Thyroid gland (tissue), 4 donors: ENCODE results near the gene VPS26B. TPM values are rescaled to one million over a fixed set of nuclear protein-coding genes. Genes with fewer than 3 reads are reported as not detected.

Experiments used
- DNase-seq, 2 donors: peaks; one replicate each; pipeline ENCODE4 v3.0.0-alpha.2; 2019
- H3K27ac ChIP-seq, 3 donors: fragments of 200-600 bp; sonication (generic); 1 replicate in 2 of 3; 2 replicates in 1 of 3; pipeline ENCODE4 v1.5.1; 2016 to 2019; ENCODE audit warnings: mild to moderate bottlenecking in 1 of 3, moderate library complexity in 1 of 3
- H3K27me3 ChIP-seq: fragments of 200-600 bp; sonication (generic); one replicate; pipeline ENCODE4 v1.5.1; 2019
- H3K36me3 ChIP-seq, 2 donors: fragments of 200-600 bp; sonication (generic); one replicate each; pipeline ENCODE4 v1.5.1; 2016 to 2019
- H3K4me1 ChIP-seq, 2 donors: fragments of 200-600 bp; sonication (generic); one replicate each; pipeline ENCODE4 v1.5.1; 2017 to 2019
- H3K4me3 ChIP-seq, 3 donors: fragments of 200-600 bp; sonication (generic); replicated peaks in 1 of 3; 1 replicate in 2 of 3; 2 replicates in 1 of 3; pipeline ENCODE4 v1.5.1; 2016; ENCODE audit warnings: mild to moderate bottlenecking in 1 of 3
- H3K9me3 ChIP-seq: fragments of 200-600 bp; sonication (generic); one replicate; pipeline ENCODE4 v1.5.1; 2017
- CTCF ChIP-seq, 6 experiments: fragments of 200-600 bp in 3 of 6; fragments of 450-650 bp in 3 of 6; sonication (generic) in 3 of 6; IDR thresholded peaks; one replicate each; pipeline ENCODE4 v1.5.1; 2016 to 2019; ENCODE audit warnings: antibody characterized with exemption in 6 of 6, mild to moderate bottlenecking in 2 of 6, inconsistent platforms in 1 of 6, moderate library complexity in 1 of 6
- POLR2A ChIP-seq, 2 donors: fragments of 450-650 bp; IDR thresholded peaks; one replicate each; pipeline ENCODE4 v1.6.1; 2017; ENCODE audit warnings: antibody characterized with exemption in 2 of 2, mild to moderate bottlenecking in 2 of 2, moderate library complexity in 1 of 2
- WGBS, 2 donors: methylation state at CpG; one replicate each; pipeline ENCODE4 v1.1.5; 2017; 5-methylcytosine and 5-hydroxymethylcytosine counted together
- intact Hi-C: fragments of 100-400 bp; cut with DNase I; formaldehyde crosslinking; loops from one replicate; pipeline ENCODE4 v1.15.1; 2023
- total RNA-seq, 4 donors: library from RNA; depleted of rRNA; stranded (reverse); fragments of >200 nt; gene quantifications; one replicate each; pipeline ENCODE4 v1.2.3, GENCODE V29; 2016

VPS26B gene
- total RNA-seq, 4 donors from 2014 or later: 40.8 to 51.3 (median 44.4) TPM

GRCh38 chr11:134289167-134289566 is 64.7 kb downstream of the VPS26B start:
- intact Hi-C loops: no loop called here
- no peak for DNase-seq
- WGBS, 2 donors: 57 to 69% methylated on average over 4 of the region's 4 CpGs

DNA sequence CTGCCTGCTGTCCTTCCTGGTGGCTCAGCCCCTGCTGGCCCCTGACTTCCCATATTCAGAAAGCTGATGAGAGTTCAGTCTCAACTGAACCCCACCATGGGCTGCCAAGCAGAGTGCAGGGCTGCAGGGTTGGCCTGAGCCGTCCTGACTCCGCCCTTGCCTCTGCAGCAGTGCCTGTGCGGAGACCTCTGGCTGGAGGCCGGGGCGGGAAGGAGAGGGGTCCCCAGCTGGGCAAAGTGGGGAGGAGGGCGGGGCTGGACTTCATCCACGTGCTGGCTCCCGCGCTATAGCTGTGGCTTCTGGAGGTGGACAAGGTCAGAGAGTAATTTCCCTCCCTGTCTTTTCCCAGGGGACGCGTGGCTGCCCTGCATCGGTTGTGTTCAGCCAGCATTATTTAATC is 65.3 kb downstream of the VPS26B start:
- Histone ChIP-seq H3K9me3 (no peaks in the 10 kb centered on the region), H3K27ac (no peak overlapping the region), H3K4me3 (no peak overlapping the region), H3K4me1 (no peaks in the 10 kb centered on the region), H3K27me3 (no peaks in the 10 kb centered on the region), H3K36me3 (no peaks in the 10 kb centered on the region)
- WGBS, 2 donors: 54 to 58% methylated on average over 7 to 12 of the region's 12 CpGs
- DNase-seq: no peak
- intact Hi-C loops: no loop called here
- TF ChIP-seq CTCF (IDR thresholded peaks at IDR 0.05) (no peak), POLR2A (IDR thresholded peaks at IDR 0.05) (no peak)

More at GRCh38 chr11:134289167-134289566, 64.7 kb downstream of the VPS26B start:
- Histone ChIP-seq H3K4me3 (no peak overlapping the region), H3K27ac (no peak overlapping the region), H3K9me3 (no peaks in the 10 kb centered on the region), H3K27me3 (no peaks in the 10 kb centered on the region), H3K36me3 (no peaks in the 10 kb centered on the region), H3K4me1 (no peaks in the 10 kb centered on the region)
- TF ChIP-seq CTCF (IDR thresholded peaks at IDR 0.05) (no peak), POLR2A (IDR thresholded peaks at IDR 0.05) (no peak)

GRCh38 chr11:134290646-134291045 is 66.2 kb downstream of the VPS26B start:
- Histone ChIP-seq H3K4me1 (no peaks in the 10 kb centered on the region), H3K4me3 (no peak overlapping the region), H3K36me3 (no peaks in the 10 kb centered on the region), H3K9me3 (no peaks in the 10 kb centered on the region), H3K27me3 (no peaks in the 10 kb centered on the region), H3K27ac (no peak overlapping the region)
- TF ChIP-seq POLR2A (IDR thresholded peaks at IDR 0.05) (no peak), CTCF (IDR thresholded peaks at IDR 0.05) (no peak)
- WGBS, 2 donors: 91 to 94% methylated on average over 7 of the region's 7 CpGs
- DNase-seq: no peak
- intact Hi-C loops: no loop called here

- 95 to 98% methylated on average over 6 of the region's 6 CpGs for WGBS, 2 donors
- Histone ChIP-seq H3K27me3 (no peaks in the 10 kb centered on the region), H3K27ac (no peak overlapping the region), H3K9me3 (no peaks in the 10 kb centered on the region), H3K36me3 (no peaks in the 10 kb centered on the region), H3K4me1 (no peaks in the 10 kb centered on the region), H3K4me3 (no peak overlapping the region)
- no peak for DNase-seq
- intact Hi-C loops: no loop called here
- TF ChIP-seq POLR2A (IDR thresholded peaks at IDR 0.05) (no peak), CTCF (IDR thresholded peaks at IDR 0.05) (no peak)
Measured at GRCh38 chr11:134291196-134291595, 66.7 kb downstream of the VPS26B start.

DNA sequence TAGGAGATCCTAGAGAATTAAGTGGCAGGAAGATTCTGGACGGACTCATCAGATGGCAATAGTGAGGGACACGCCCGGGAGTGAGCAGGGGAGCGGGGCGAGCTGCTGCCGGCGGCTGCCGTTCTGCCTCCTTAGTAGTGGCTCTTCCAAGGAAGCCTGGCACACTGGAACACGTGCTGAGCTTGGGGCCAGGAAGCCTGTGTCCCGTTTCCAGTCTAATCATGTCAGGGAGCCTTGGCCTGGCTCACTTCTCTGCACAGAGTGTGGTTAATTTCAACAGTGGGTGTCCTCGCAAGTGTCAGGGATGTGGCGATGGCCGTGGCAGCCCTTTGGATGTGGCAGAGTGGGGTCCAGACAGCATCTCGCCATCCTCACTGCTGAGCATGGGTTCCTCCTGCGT is 68.2 kb downstream of the VPS26B start:
- no peak for DNase-seq
- no peak overlapping the region for H3K27ac ChIP-seq
- intact Hi-C loops: no loop called here
- WGBS, 2 donors: 88 to 90% methylated on average over 13 to 15 of the region's 15 CpGs
- no peak for TF ChIP-seq CTCF (IDR thresholded peaks at IDR 0.05)
- no peak for TF ChIP-seq POLR2A (IDR thresholded peaks at IDR 0.05)
- no peaks in the 10 kb centered on the region for H3K36me3 ChIP-seq
- H3K4me1 ChIP-seq: no peaks in the 10 kb centered on the region
- H3K27me3 ChIP-seq: no peaks in the 10 kb centered on the region
- H3K4me3 ChIP-seq: no peak overlapping the region
- no peaks in the 10 kb centered on the region for H3K9me3 ChIP-seq
